ENCODE measurements around the gene PFKL. TPM values are rescaled to one million over a fixed set of nuclear protein-coding genes. Genes with fewer than 3 reads are reported as not detected.

PFKL gene
- polyA plus RNA-seq, 1 donor (not counting 4 experiments of a cell fraction or from before 2014, with no cell fraction given) = 46.6 TPM

DNA sequence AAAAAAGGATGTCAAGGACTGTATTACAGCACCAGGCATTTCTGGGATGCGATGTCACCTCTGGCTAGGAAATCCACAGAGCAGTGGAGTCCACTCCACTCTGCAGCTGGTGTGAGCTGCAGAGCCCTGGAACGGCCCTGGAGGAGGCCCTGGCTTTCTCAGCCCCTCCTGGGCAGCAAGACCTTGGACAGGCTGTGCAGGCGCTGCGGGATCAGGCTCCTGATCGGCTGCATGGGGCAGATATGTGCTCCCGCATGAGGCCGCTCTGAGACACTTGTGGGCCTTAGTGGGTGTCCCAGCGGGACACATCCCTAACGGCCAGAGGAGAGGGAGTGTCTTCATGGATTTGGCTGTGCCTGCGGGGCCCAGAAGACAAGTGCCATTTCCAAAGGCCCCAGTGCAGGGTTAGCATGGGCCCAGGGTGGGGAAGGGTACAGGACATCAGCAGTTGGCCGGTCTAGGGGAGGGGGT lies 44.3 kb upstream of the PFKL start:
- no peaks in the 10 kb centered on the region for H3K9me3 ChIP-seq (ENCODE audit: control insufficient read depth, low read depth, low read length)
- dilution Hi-C loops (cut with MboI; ENCODE audit: extremely low pct_ligation_motif_present, low sequenced_read_pairs) = no loop called here

DNA sequence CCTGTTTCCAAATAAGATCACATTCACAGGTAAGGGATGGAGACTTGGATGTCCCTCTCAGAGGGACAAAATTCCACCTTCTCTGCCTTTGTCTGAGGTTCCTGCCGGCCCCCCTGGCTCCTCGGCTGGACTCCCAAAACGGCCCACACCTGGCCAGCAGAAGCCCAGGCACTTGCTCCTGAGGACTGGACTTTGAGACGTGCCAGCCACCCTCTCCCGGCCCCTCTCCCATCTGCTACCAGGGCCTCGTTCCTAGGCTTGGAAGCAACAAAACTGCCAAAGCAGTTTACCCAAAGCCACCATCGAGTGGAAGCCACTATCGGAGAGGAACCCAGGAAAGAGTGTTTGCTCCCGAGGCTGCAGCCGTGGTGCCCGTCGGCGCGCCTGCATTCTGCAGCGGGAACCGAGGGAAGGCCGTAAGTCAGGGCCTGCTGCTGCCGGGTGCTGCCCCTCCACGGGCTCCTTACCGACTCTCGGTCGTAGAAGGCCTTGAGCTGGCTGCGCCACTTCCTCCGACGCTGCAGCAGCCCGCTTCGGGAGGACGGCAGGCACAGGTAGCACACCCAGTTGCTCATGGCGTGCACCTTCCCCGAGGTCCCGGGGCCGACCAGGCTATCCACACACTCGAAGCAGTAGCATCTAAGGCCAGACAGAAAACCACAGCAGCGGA lies 41.7 kb upstream of the PFKL start:
- no peaks in the 10 kb centered on the region for H3K36me3 ChIP-seq (ENCODE audit: control insufficient read depth in 2 of 2, extremely low read depth in 1 of 2, insufficient read depth in 2 of 2, low read length in 2 of 2)
- dilution Hi-C loops (cut with MboI; ENCODE audit: extremely low pct_ligation_motif_present, low sequenced_read_pairs) = no loop called here
- H3K4me1 ChIP-seq (ENCODE audit: control insufficient read depth, extremely low read depth, insufficient read depth, low read length) = no peaks in the 10 kb centered on the region
- H3K9ac ChIP-seq (ENCODE audit: control insufficient read depth, extremely low read depth, insufficient read depth, low read length) = no peak overlapping the region
- no peaks in the 10 kb centered on the region for H3K79me2 ChIP-seq (ENCODE audit: control insufficient read depth, insufficient read depth, low read length)
- no peaks in the 10 kb centered on the region for H4K20me1 ChIP-seq (ENCODE audit: control insufficient read depth, extremely low read depth, insufficient read depth, low read length)
- FAIRE-seq (no peak), DNase-seq (ENCODE audit: low read depth, low spot score) (no peak)
- H3K4me2 ChIP-seq (ENCODE audit: control insufficient read depth, extremely low read depth, insufficient read depth, low read depth, low read length) = no peak overlapping the region
- H3K27me3 ChIP-seq (ENCODE audit: control insufficient read depth, extremely low read depth, insufficient read depth, low read length) = peaks cover 21% of the 10 kb centered on the region
- TF ChIP-seq, protein P1, sequence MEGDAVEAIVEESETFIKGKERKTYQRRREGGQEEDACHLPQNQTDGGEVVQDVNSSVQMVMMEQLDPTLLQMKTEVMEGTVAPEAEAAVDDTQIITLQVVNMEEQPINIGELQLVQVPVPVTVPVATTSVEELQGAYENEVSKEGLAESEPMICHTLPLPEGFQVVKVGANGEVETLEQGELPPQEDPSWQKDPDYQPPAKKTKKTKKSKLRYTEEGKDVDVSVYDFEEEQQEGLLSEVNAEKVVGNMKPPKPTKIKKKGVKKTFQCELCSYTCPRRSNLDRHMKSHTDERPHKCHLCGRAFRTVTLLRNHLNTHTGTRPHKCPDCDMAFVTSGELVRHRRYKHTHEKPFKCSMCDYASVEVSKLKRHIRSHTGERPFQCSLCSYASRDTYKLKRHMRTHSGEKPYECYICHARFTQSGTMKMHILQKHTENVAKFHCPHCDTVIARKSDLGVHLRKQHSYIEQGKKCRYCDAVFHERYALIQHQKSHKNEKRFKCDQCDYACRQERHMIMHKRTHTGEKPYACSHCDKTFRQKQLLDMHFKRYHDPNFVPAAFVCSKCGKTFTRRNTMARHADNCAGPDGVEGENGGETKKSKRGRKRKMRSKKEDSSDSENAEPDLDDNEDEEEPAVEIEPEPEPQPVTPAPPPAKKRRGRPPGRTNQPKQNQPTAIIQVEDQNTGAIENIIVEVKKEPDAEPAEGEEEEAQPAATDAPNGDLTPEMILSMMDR (optimal IDR thresholded peaks at IDR 0.05 in 1 of 3, IDR thresholded peaks at IDR 0.05 in 1 of 3, conservative IDR thresholded peaks at IDR 0.05 in 1 of 3; ENCODE audit: extremely low read depth in 1 of 3, insufficient read depth in 2 of 3, low read length in 3 of 3) = no peak
- no peak for TF ChIP-seq EZH2 (IDR thresholded peaks at IDR 0.05; ENCODE audit: low read length)
- no peak overlapping the region for H2AFZ ChIP-seq (ENCODE audit: control insufficient read depth, low read length)
- no peak overlapping the region for H3K27ac ChIP-seq (ENCODE audit: control insufficient read depth, insufficient read depth, low read length)
- no peak overlapping the region for H3K4me3 ChIP-seq (ENCODE audit: control insufficient read depth in 2 of 3, extremely low read depth in 1 of 3, insufficient read depth in 2 of 3, low read depth in 1 of 3, low read length in 3 of 3)
- H3K9me1 ChIP-seq (ENCODE audit: control insufficient read depth, extremely low read depth, insufficient read depth, low read length) = no peaks in the 10 kb centered on the region
- H3K9me3 ChIP-seq (ENCODE audit: control insufficient read depth, low read depth, low read length) = no peaks in the 10 kb centered on the region

More for the DNA sequence above, 44.3 kb upstream of the PFKL start:
- Histone ChIP-seq H3K9ac (ENCODE audit: control insufficient read depth, extremely low read depth, insufficient read depth, low read length) (no peak overlapping the region), H3K4me1 (ENCODE audit: control insufficient read depth, extremely low read depth, insufficient read depth, low read length) (no peaks in the 10 kb centered on the region), H3K27ac (ENCODE audit: control insufficient read depth, insufficient read depth, low read length) (no peak overlapping the region), H3K36me3 (ENCODE audit: control insufficient read depth in 2 of 2, extremely low read depth in 1 of 2, insufficient read depth in 2 of 2, low read length in 2 of 2) (no peaks in the 10 kb centered on the region), H3K4me3 (ENCODE audit: control insufficient read depth in 2 of 3, extremely low read depth in 1 of 3, insufficient read depth in 2 of 3, low read depth in 1 of 3, low read length in 3 of 3) (no peak overlapping the region), H3K79me2 (ENCODE audit: control insufficient read depth, insufficient read depth, low read length) (no peaks in the 10 kb centered on the region), H4K20me1 (ENCODE audit: control insufficient read depth, extremely low read depth, insufficient read depth, low read length) (no peaks in the 10 kb centered on the region), H3K27me3 (ENCODE audit: control insufficient read depth, extremely low read depth, insufficient read depth, low read length) (peaks cover 12% of the 10 kb centered on the region), H2AFZ (ENCODE audit: control insufficient read depth, low read length) (no peak overlapping the region), H3K9me1 (ENCODE audit: control insufficient read depth, extremely low read depth, insufficient read depth, low read length) (no peaks in the 10 kb centered on the region), H3K4me2 (ENCODE audit: control insufficient read depth, extremely low read depth, insufficient read depth, low read depth, low read length) (no peak overlapping the region)
- DNase-seq (ENCODE audit: low read depth, low spot score) = no peak
- no peak for FAIRE-seq
- TF ChIP-seq EZH2 (IDR thresholded peaks at IDR 0.05; ENCODE audit: low read length) = no peak
- TF ChIP-seq, protein P1 (optimal IDR thresholded peaks at IDR 0.05 in 1 of 3, IDR thresholded peaks at IDR 0.05 in 1 of 3, conservative IDR thresholded peaks at IDR 0.05 in 1 of 3; ENCODE audit: extremely low read depth in 1 of 3, insufficient read depth in 2 of 3, low read length in 3 of 3) = no peak

Data from keratinocyte (primary cell).